Sigmoid colon (tissue), 7 donors: Measurements from ENCODE around the gene MUC16. TPM values are rescaled to one million over a fixed set of nuclear protein-coding genes. Genes with fewer than 3 reads are reported as not detected.

Experiments used
- DNase-seq: peaks from one replicate; pipeline ENCODE4 v3.0.0-alpha.2; 2019
- H3K27ac ChIP-seq, 4 donors: fragments of 200-600 bp; sonication (generic); one replicate each; pipeline ENCODE4 v1.5.1; 2016 to 2019; ENCODE audit warnings: mild to moderate bottlenecking in 1 of 4
- H3K27me3 ChIP-seq, 3 donors: fragments of 200-600 bp; sonication (generic); one replicate each; pipeline ENCODE4 v1.5.1; 2019; ENCODE audit warnings: mild to moderate bottlenecking in 1 of 3
- H3K36me3 ChIP-seq, 4 donors: fragments of 200-600 bp; sonication (generic); one replicate each; pipeline ENCODE4 v1.5.1; 2016 to 2019
- H3K4me1 ChIP-seq, 4 donors: fragments of 200-600 bp; sonication (generic); one replicate each; pipeline ENCODE4 v1.5.1; 2017 to 2019
- H3K4me3 ChIP-seq, 4 donors: fragments of 200-600 bp; sonication (generic); one replicate each; pipeline ENCODE4 v1.5.1; 2017 to 2019; ENCODE audit warnings: mild to moderate bottlenecking in 2 of 4, moderate library complexity in 1 of 4
- H3K9me3 ChIP-seq, 4 donors: fragments of 200-600 bp in 3 of 4; sonication (generic) in 3 of 4; one replicate each; pipeline versions ENCODE4 v1.5.1 to v1.6.1; 2013 to 2019
- CTCF ChIP-seq, 4 experiments: fragments of 450-650 bp in 3 of 4; fragments of 200-600 bp in 1 of 4; IDR thresholded peaks; one replicate each; pipeline ENCODE4 v1.5.1; 2016 to 2019; ENCODE audit warnings: antibody characterized with exemption in 4 of 4, mild to moderate bottlenecking in 3 of 4, moderate library complexity in 2 of 4
- EP300 ChIP-seq, 4 donors: sonication (generic); formaldehyde crosslinking; IDR thresholded peaks; one replicate each; pipeline ENCODE4 v1.6.1; 2017; ENCODE audit warnings: antibody characterized with exemption in 4 of 4
- POLR2A ChIP-seq, 2 donors: fragments of 450-650 bp; IDR thresholded peaks; one replicate each; pipeline ENCODE4 v1.6.1; 2016; ENCODE audit warnings: antibody characterized with exemption in 2 of 2, mild to moderate bottlenecking in 2 of 2, moderate library complexity in 2 of 2
- POLR2AphosphoS5 ChIP-seq, 4 donors: sonication (generic); formaldehyde crosslinking; IDR thresholded peaks; one replicate each; pipeline ENCODE4 v1.6.1; 2017; ENCODE audit warnings: antibody characterized with exemption in 4 of 4
- WGBS, 2 donors: extraction: QIAGEN DNeasy Blood & Tissue Kit; methylation state at CpG; one replicate each; pipeline ENCODE4 v1.1.7; 2013; 5-methylcytosine and 5-hydroxymethylcytosine counted together
- intact Hi-C: fragments of 100-400 bp; cut with DNase I; formaldehyde crosslinking; loops from one replicate; pipeline ENCODE4 v1.15.1; 2023
- polyA plus RNA-seq, 3 donors: library from polyadenylated mRNA; stranded (reverse); fragments of 200-250 nt; gene quantifications; one replicate each; pipeline ENCODE4 v1.2.3, GENCODE V29; 2013
- total RNA-seq, 4 donors: library from RNA; depleted of rRNA; stranded (reverse); fragments of >200 nt; gene quantifications; one replicate each; pipeline ENCODE4 v1.1.0, GENCODE V29; 2016
- donor health status: healthy with polysubstance abuse.
- donor health status: Bipolar disorder and iron deficiency.
- donor health status: healthy.

Gene MUC16
- total and polyA plus RNA-seq, 7 donors, result under 0.01 TPM; not detected in 5

- Histone ChIP-seq H3K4me1 (no peaks in the 10 kb centered on the region), H3K9me3 (no peaks in the 10 kb centered on the region), H3K27me3 (no peaks in the 10 kb centered on the region), H3K36me3 (no peaks in the 10 kb centered on the region), H3K4me3 (no peak overlapping the region), H3K27ac (no peak overlapping the region)
- intact Hi-C loops, result no loop called here
- whole genome bisulfite sequencing, 2 donors, result 86 to 91% methylated on average over 4 of the region's 4 CpGs
- no peak for TF ChIP-seq EP300 (IDR thresholded peaks at IDR 0.05)
- no peak for TF ChIP-seq POLR2AphosphoS5 (IDR thresholded peaks at IDR 0.05)
- TF ChIP-seq POLR2A (IDR thresholded peaks at IDR 0.05), result no peak
- TF ChIP-seq CTCF (IDR thresholded peaks at IDR 0.05), result no peak
- DNase-seq, result no peak
Observed at GRCh38 chr19:9052894-9053293, 42.7 kb upstream of the MUC16 start.

- H3K4me3 ChIP-seq, result no peak overlapping the region
- intact Hi-C loops, result no loop called here
- no peaks in the 10 kb centered on the region for H3K4me1 ChIP-seq
- no peaks in the 10 kb centered on the region for H3K36me3 ChIP-seq
- no peak overlapping the region for H3K27ac ChIP-seq
- TF ChIP-seq CTCF (IDR thresholded peaks at IDR 0.05) (no peak), POLR2AphosphoS5 (IDR thresholded peaks at IDR 0.05) (no peak), EP300 (IDR thresholded peaks at IDR 0.05) (no peak), POLR2A (IDR thresholded peaks at IDR 0.05) (no peak)
- DNase-seq, result no peak
- H3K9me3 ChIP-seq, result no peaks in the 10 kb centered on the region
- no peaks in the 10 kb centered on the region for H3K27me3 ChIP-seq
- 56 to 68% methylated on average over 4 of the region's 4 CpGs for WGBS, 2 donors
Observed at GRCh38 chr19:9046694-9047093, 36.5 kb upstream of the MUC16 start.

GRCh38 chr19:9044449-9044848, 34.2 kb upstream of the MUC16 start:
- intact Hi-C loops, result no loop called here
- H3K9me3 ChIP-seq, result no peaks in the 10 kb centered on the region
- H3K36me3 ChIP-seq, result no peaks in the 10 kb centered on the region
- no peaks in the 10 kb centered on the region for H3K27me3 ChIP-seq
- no peak for DNase-seq
- no peak overlapping the region for H3K4me3 ChIP-seq
- no peak overlapping the region for H3K27ac ChIP-seq
- no peak for TF ChIP-seq POLR2A (IDR thresholded peaks at IDR 0.05)
- no peak for TF ChIP-seq POLR2AphosphoS5 (IDR thresholded peaks at IDR 0.05)
- TF ChIP-seq CTCF (IDR thresholded peaks at IDR 0.05), result no peak
- no peak for TF ChIP-seq EP300 (IDR thresholded peaks at IDR 0.05)
- no peaks in the 10 kb centered on the region for H3K4me1 ChIP-seq
- WGBS, 2 donors, result 54 to 75% methylated on average over 3 of the region's 3 CpGs

GRCh38 chr19:9043524-9043923, 33.3 kb upstream of the MUC16 start:
- Histone ChIP-seq H3K36me3 (no peaks in the 10 kb centered on the region), H3K4me1 (no peaks in the 10 kb centered on the region), H3K9me3 (no peaks in the 10 kb centered on the region), H3K27ac (no peak overlapping the region), H3K4me3 (no peak overlapping the region), H3K27me3 (no peaks in the 10 kb centered on the region)
- TF ChIP-seq POLR2A (IDR thresholded peaks at IDR 0.05), result no peak
- no peak for TF ChIP-seq POLR2AphosphoS5 (IDR thresholded peaks at IDR 0.05)
- TF ChIP-seq CTCF (IDR thresholded peaks at IDR 0.05), result no peak
- no peak for TF ChIP-seq EP300 (IDR thresholded peaks at IDR 0.05)
- 93% methylated on average over 5 of the region's 5 CpGs for WGBS, 2 donors
- intact Hi-C loops, result no loop called here
- no peak for DNase-seq

GRCh38 chr19:9041023-9041422, 30.8 kb upstream of the MUC16 start:
- H3K27me3 ChIP-seq, result no peaks in the 10 kb centered on the region
- 87 to 88% methylated on average over 8 of the region's 8 CpGs for WGBS, 2 donors
- intact Hi-C loops, result no loop called here
- no peaks in the 10 kb centered on the region for H3K4me1 ChIP-seq
- H3K4me3 ChIP-seq, result no peak overlapping the region
- H3K36me3 ChIP-seq, result no peaks in the 10 kb centered on the region
- H3K27ac ChIP-seq, result no peak overlapping the region
- TF ChIP-seq EP300 (IDR thresholded peaks at IDR 0.05) (no peak), POLR2A (IDR thresholded peaks at IDR 0.05) (no peak), CTCF (IDR thresholded peaks at IDR 0.05) (no peak), POLR2AphosphoS5 (IDR thresholded peaks at IDR 0.05) (no peak)
- DNase-seq, result no peak
- no peaks in the 10 kb centered on the region for H3K9me3 ChIP-seq
